Upper lobe of left lung (tissue), 4 donors: ENCODE measurements around the gene ANKRD40CL.

Experiments used
- CTCF ChIP-seq, 6 experiments: fragments of 450-650 bp in 4 of 6; fragments of 200-600 bp in 2 of 6; sonication (generic) in 2 of 6; IDR thresholded peaks; one replicate each; pipeline ENCODE4 v1.5.1; 2016 to 2019; ENCODE audit warnings: antibody characterized with exemption in 6 of 6
- POLR2AphosphoS5 ChIP-seq, 2 donors: sonication (generic); formaldehyde crosslinking; IDR thresholded peaks; one replicate each; pipeline ENCODE4 v1.5.1; 2017; ENCODE audit warnings: antibody characterized with exemption in 2 of 2

DNA sequence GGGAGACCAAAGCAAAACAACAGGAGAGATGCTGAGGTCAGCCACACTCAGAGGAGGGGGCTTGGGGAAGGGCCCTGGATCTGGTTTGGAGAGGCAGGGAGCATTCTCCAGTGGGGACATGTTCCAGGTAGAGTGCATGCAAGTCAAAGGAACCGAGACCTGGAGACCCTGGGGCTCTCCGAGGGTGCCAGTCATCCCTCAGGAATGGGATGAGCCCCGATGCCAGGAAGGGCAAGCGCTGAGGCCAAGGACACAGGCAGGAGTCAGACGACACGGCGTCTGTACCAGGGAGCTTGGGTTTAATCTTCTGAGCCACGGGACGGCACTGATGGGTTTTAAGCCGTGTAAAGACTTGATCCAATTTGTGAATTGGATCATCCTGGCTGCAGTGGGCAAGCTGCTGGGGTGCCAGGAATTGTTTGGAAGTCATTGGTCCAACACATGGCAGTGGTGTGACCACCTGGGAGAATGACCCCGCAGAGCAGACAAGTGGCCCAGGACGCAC, 32.9 kb upstream of the ANKRD40CL start:
- TF ChIP-seq CTCF (IDR thresholded peaks at IDR 0.05) = no peak
- no peak for TF ChIP-seq POLR2AphosphoS5 (IDR thresholded peaks at IDR 0.05)
